Stimulated activated naive CD8-positive, alpha-beta T cell treated with anti-CD3 and anti-CD28 coated beads, Interleukin-15, Interleukin-2, amounts not matched to agents 100 U/mL and 50 U/mL, for 24 hours (primary cell): Measurements from ENCODE around the gene APBB3.

Source experiments
- ATAC-seq: fragments of 150-1000 bp; cut with Tn5 transposase; one replicate; pipeline ENCODE4 v1.10.0; 2021
- DNase-seq: peaks from one replicate; pipeline ENCODE4 v3.0.0; 2021

The APBB3 gene

DNA sequence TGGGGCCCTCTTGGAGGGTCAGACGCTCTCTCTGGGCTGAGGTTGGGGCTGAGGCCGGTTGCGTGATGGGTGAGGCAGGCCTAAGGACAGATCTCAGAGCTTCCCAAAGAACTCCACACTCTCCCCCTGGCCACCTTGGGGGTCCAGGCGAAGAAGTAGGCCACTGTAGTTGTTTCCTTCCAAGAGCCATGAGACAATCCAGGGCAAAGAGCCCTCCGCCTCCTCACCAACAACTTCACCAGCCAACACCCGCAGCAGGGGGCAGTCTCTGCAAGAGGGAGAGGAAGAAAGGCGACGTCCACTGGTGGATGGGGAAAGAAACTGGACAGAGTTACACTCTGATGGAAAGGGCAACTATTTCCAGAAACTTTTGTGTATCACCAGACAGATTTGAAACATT, 10.9 kb upstream of the APBB3 start:
- DNase-seq = no peak
- ATAC-seq = no peak

DNA sequence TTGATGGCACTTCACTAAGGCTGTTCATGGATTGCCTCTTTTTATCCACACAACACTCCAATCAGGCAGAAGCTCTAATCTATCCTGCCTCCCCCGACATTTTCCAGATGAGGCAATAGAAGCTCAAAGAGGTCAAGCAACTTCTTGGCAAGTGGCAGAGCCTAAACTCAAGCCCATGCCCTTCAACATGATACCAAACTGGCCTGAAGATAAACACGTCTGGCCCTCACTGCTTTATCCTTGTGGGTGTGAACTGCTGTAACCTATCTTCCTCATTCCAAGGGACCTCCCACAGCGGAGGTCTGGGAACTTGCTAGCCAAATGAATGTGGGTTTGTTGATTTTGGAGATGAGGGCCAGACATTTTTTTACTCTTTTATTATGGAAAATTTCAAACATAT, 9.8 kb upstream of the APBB3 start:
- DNase-seq (no peak), ATAC-seq (no peak)

GRCh38 chr5:140573683-140574082, 9.3 kb upstream of the APBB3 start:
- DNase-seq (no peak), ATAC-seq (no peak)

- DNase-seq (no peak), ATAC-seq (no peak)
Observed at GRCh38 chr5:140571105-140571504, 6.7 kb upstream of the APBB3 start.

- no peak for ATAC-seq
- no peak for DNase-seq
Observed at GRCh38 chr5:140570488-140570887, 6.1 kb upstream of the APBB3 start.

DNA sequence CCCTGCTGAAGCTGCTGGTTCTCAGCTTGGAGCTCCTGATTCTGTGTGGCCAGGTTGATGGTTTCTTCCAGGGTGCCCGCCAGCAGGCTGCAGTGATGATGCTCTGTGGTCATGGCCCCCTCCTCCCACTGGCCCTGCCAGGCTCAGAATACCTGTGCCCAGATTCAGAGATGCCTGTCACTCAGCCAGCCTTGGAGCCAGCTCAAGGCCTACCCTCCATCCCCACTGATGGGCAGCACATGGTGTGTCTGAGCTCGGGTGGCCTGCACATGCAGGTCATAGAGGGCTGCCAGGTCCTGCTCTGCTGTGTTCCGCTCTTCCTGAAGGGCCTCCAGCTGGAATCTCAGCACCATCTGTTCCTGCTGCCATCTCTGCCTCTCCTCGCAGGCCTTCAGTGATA, 5.7 kb upstream of the APBB3 start:
- no peak for DNase-seq
- no peak for ATAC-seq

GRCh38 chr5:140569197-140569596, 4.8 kb upstream of the APBB3 start:
- DNase-seq (no peak), ATAC-seq (no peak)

DNA sequence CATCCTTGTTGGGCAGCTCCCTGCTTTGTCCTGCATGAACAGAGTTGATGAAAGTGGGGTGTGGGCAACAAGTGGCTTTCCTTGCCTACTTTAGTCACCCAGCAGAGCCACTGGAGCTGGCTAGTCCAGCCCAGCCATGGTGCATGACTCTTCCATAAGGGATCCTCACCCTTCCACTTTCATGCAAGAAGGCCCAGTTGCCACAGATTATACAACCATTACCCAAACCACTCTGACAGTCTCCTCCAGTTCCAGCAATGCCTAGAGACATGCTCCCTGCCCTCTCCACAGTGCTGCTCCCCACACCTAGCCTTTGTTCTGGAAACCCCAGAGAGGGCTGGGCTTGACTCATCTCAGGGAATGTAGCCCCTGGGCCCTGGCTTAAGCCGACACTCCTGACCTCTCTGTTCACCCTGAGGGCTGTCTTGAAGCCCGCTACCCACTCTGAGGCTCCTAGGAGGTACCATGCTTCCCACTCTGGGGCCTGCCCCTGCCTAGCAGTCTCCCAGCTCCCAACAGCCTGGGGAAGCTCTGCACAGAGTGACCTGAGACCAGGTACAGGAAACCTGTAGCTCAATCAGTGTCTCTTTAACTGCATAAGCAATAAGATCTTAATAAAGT, 4.2 kb upstream of the APBB3 start:
- DNase-seq = no peak
- ATAC-seq = no peak

GRCh38 chr5:140567871-140568270, 3.5 kb upstream of the APBB3 start:
- DNase-seq (no peak), ATAC-seq (no peak)

GRCh38 chr5:140567136-140567818, 2.9 kb upstream of the APBB3 start:
- no peak for DNase-seq
- ATAC-seq = no peak

GRCh38 chr5:140566665-140567064, 2.3 kb upstream of the APBB3 start:
- no peak for ATAC-seq

DNA sequence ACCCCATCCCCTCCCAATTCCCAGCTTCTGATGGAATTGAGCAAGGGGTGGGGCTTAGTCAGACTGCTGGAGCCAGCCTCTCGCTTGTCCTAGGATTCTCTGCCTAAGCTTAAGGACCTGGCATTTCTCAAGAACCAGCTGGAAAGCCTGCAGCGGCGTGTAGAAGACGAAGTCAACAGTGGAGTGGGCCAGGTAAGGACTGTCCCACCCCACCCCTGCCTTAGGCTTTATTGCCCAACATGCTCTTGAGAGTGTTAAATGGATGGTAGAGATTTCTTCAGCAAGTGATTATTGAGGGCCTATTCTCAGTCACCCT, 1.3 kb upstream of the APBB3 start:
- no peak for DNase-seq
- no peak for ATAC-seq

More at GRCh38 chr5:140566665-140567064, 2.3 kb upstream of the APBB3 start:
- DNase-seq = no peak

DNA sequence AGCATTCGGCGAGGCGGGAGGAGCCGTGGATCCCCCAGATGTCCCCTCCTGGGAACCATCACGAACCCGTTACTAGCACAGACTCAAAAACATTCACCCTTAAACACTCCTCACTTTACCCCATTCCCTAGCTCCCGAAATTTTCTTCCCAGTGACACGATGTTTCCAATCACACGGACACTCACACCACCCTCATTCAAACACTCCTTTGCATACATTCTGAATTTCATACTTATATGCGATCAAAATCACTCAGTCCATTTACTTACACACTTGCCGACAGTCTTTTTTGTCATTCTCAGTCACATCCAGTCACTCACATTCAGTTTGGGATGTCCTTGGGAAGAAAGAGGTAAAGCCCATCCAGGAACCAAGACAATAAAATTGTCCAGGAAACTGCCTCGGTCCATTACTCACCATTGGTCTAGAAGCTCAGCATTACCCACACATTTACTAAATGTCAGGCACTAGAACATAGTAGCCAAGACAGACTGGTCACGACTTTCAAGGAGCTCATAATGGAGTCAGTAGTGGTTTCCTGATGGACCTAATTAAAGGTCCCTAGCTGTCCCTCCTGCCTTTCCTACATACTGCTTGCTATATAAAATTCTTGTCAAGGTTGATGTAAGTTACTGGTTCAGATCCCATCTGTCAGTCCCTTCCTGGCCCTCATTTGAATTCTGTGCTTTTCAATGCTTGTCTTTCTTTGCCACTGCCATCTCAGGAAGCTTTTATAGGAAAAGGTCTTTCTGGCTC, 804 bp upstream of the APBB3 start:
- ATAC-seq (peak; percentile 1), DNase-seq (no peak)

DNA sequence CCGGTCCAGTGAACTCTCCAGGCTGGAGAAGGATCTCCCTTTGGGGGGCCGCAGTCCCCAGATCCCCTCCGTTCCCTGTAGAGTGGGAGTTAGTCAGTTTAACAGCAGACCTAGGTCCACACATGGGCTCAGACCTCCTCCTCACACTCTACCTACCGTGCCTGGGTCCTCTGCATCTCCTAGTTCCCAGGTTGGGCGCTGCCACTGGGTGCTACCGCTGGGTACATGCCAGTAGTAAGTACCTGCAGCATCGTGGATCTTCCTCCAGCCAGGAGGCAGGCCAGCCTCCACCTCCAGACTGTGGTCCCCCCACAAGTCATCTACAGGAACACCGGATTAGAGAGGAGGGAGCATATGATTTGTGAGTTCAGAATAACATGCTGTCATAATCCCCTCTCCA, 802 bp downstream of the APBB3 start:
- ATAC-seq (no peak), DNase-seq (no peak)

GRCh38 chr5:140561753-140562523, 2.5 kb downstream of the APBB3 start:
- no peak for ATAC-seq
- DNase-seq = no peak

DNA sequence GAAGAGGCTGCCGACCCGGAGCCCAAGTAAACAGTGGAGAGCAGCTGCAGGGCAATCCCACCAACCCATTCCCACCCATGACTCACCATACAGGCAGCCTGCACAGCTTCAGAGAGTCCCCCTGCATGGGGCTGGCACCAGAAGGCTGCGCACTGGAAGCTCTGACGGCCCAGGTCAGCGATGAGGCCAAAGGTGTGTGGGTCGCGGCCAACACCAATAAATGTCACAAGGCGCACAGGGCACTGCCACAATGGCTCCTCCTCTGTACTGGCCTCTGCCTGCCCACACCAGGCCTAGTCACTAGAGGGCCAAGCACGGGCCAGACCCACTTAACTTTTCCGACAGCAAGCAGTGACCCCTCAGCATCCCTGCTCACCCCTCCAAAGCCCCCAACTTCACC, 4.2 kb downstream of the APBB3 start:
- ATAC-seq (no peak), DNase-seq (no peak)

DNA sequence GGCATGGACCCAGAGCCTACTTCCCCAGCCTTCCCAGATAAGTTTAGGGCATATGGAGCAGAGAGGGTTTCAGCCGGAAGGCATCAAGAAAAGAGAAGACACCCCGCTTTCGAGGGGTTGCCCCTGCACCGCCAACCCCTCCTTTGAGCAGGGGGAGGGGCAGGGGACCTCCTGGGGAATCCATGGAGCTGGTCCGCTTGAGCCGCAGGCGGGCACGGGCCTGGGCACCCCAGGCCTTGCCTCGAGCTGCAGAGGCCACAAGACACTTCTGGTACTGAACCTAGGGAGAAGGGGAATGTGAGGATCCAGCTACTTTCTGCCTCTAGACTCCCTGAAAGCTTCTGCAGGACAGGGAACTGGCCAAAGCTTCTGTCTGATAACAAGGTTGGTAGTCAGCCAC, 5.9 kb downstream of the APBB3 start:
- ATAC-seq (no peak), DNase-seq (no peak)

DNA sequence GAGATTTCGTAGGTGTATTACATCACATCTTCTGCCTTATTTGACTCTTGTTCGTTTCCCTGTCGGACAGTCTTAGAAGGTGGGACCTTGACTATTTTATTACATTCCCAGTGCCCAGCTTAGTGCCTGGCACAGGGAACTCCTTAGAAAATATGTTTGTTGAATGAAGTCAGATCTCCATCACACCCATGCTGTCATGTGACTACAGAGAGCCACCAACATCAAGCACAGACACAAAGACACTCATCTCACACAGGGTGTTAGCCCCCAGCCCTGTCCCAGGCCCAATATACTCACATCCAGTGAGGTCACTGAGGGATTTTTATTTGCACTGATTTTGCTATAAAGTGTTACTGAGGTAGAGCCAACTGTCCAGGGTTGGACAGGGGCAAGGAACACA, 6.4 kb downstream of the APBB3 start:
- ATAC-seq (no peak), DNase-seq (no peak)

DNA sequence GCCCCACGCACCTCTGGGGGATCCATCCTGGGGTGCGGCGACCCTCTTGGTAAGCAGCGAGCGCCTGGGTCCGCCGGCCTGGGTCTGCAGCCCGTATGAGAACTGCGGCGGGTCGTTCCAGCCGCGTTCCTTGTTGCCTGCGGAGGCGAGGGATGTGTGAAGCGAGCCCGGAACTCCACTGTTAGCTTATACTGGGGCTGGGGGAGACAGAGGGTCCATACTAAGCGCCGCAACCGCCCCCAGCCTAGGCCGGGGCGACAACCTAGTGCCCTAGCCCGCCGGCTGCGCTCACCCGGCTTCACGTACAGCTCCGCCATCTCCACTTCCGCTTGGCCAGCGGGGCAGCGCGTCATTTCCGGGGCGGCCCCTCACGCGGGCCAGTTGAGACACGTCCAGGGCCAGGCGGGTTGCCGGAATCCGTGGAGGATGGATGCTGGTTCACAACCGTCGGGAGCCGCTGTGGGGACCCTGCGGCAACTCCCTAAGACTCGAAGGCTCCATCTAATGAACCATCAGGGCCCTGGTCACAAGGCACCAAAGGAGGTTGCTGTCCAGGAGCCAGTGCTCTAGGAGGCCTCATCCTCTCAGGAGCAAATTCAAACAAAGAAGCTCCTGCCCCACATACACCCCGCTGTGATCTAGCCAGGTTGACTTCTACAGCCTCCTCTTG, 7.1 kb downstream of the APBB3 start, which contains the start of gene SRA1:
TSS of gene SRA1 (minus strand) at position 338 of the 670 bp plus-strand sequence. CDS start at position 317, 21 bp downstream.
- DNase-seq = peak; percentile 94
- peak; percentile 94 for ATAC-seq

- ATAC-seq (no peak), DNase-seq (no peak)
Observed at GRCh38 chr5:140556438-140556837, 8.0 kb downstream of the APBB3 start.

GRCh38 chr5:140555747-140556312, 8.6 kb downstream of the APBB3 start:
- DNase-seq (no peak), ATAC-seq (no peak)

GRCh38 chr5:140554454-140554853, 9.9 kb downstream of the APBB3 start:
- ATAC-seq = peak; percentile 7
- no peak for DNase-seq
